GM19372 (cell line): ENCODE measurements around the gene ZNF362.
"Not testable (repeated sequence)": the region's sequence is repeated elsewhere in the genome, so short reads cannot be mapped to it uniquely, and the experiment has no call there.

ENCODE experiments used
- ATAC-seq: cut with Tn5 transposase; IDR thresholded peaks from one replicate; pipeline ENCODE4 v1.9.1; 2021; ENCODE audit warnings: mild to moderate bottlenecking, low read depth, moderate library complexity; ENCODE audit not compliant: unreplicated experiment

Gene ZNF362

DNA sequence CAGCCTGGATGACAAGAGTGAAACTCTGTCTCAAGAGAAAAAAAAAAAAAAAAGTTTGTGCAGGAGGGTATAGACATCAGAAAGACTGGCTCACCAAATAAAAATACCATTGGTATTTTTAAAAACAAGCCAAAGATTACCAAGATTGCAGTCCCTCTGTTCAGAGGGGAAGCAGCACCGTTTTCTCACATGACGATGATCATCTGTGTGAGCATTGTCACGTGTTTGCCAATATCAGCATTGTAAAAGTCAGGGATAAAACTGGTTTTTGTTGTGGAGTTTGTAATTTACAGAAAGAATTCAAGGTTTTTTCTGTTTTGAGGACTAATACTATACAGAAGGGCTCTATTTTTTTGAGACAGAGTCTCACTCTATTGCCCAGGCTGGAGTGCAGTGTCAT lies 26.5 kb downstream of the ZNF362 start:
- ATAC-seq = no peak

DNA sequence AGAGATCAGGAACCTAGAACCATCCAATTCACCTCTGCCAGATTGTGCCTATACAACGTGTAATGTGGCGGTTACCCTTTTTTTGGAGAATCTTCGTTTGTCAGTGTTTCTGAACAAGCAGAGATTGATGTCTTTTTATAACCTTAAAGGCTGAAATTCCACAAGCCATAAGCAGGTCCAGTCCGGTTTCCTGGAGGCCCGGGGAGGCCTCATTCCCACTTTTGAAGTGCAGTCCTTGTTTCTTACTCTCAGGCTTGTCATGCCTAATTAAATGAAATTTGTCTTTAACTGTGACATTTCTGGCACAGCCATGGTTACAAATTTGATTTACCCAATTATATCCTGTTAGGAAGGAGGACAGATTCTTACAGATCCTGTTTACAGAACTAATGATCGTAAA lies 27.8 kb downstream of the ZNF362 start:
- no peak for ATAC-seq

DNA sequence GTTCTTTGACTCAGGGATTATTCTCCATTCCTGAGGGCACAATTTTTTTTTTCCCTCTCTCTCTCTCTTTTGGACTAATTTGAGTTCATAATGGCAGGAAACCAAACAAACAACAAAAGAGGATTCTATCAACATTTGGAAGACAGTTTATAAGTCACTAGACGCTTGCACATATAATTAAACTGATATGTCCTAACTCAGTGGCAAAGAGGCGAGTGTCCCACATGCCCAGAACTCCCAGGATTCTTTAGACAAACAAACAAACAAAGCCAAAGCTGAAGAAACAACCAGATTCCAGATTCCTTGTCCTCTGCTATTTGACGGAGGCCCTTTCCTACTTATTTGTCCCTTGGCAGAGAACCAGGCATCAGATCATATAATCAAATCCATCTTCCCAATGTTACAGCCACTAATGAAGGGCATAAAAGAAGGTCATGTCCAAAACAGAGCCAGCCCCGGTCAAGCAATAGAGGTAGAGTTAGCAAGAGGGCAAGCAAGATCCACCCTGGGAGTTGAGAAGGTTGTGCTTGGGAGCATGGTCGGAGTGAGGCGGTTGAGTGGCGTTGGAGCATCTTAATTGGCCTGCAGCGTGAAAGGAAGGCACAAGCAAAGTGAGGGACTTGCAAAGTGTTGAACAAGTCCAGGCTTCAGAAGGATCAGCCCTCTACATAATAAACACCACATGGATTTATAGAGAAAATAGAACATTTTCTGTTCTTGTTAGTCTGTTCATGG lies 30.3 kb downstream of the ZNF362 start:
- ATAC-seq = no peak

DNA sequence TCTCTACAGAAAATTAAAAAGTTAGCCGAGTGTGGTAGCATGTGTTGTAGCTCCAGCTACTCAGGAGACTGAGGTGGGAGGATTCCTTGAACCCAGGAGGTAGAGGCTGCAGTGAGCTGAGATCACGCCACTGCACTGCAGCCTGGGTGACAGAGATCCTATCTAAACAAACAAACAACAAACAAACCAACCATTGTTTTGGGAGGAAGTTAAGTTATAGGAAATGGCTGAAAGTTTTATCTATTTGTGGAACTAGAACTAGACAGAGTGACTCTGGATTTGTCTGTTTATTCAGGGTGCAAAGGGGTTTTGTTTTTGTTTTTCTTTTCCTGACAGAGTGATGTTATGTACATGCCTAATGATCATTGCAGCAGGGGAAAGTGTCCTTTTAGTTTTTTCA lies 31.0 kb downstream of the ZNF362 start:
- ATAC-seq = no peak

DNA sequence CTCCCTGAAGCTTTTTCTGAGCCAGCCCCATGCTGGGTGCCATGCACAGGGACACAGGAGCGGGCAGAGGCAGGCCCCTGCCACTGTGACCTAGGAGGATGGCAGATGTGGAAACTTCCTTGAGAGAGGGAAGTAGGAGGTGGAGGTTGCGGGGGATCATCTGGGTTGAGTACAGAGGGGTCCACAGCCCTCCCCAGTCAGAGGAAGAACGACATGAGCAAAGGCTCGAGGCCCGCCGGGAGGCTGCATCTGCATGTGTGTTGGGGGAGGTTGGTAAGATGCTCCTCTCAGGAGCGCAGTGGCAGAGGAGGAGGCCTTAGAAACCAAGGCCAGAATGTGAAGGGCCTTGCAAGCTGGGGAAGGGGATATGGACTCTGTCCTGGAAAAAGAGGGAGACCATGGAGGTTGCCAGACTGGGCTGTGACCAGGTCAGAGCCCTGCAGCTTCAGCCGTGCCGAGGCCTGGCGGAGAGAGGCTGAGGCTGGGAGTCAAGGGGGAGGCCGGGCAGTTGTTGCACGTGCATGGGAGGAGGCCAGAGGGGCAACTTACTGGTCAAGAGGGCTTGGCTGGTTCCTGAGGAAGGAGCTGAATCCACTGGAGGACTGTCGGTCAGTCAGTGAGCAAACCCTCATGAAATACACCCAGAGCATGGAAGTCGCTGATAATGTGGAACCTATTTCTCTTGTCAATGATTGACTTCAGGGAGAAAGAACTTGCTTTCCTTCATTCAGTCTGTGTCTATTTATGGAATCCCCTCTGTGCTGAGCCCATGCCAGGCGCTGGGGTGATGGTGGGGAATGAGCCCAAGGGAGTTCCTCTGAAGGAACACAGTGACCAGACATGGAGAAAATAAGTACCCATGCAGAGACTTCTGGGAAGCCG lies 32.9 kb downstream of the ZNF362 start:
- ATAC-seq = no peak

DNA sequence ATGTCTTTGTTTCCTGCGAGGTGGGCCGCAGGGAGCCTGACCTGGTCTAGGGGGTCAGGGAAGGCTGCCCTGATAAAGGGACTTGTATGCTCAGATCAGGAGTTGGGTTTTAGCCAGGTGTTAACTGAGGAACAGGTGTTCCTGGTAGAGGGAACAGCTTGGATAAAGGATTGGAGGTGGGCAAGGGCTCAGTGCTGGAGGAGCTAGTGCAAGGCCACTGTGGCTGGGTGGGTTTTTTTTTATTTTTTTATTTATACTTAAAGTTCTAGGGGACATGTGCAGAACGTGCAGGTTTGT lies 33.5 kb downstream of the ZNF362 start:
- no peak for ATAC-seq

DNA sequence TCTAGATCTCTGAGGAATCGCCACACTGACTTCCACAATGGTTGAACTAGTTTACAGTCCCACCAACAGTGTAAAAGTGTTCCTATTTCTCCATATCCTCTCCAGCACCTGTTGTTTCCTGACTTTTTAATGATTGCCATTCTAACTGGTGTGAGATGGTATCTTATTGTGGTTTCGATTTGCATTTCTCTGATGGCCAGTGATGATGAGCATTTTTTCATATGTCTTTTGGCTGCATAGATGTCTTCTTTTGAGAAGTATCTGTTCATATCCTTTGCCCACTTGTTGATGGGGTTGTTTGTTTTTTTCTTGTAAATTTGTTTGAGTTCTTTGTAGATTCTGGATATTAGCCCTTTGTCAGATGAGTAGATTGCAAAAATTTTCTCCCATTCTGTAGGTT lies 34.3 kb downstream of the ZNF362 start:
- ATAC-seq = not testable (repeated sequence)

DNA sequence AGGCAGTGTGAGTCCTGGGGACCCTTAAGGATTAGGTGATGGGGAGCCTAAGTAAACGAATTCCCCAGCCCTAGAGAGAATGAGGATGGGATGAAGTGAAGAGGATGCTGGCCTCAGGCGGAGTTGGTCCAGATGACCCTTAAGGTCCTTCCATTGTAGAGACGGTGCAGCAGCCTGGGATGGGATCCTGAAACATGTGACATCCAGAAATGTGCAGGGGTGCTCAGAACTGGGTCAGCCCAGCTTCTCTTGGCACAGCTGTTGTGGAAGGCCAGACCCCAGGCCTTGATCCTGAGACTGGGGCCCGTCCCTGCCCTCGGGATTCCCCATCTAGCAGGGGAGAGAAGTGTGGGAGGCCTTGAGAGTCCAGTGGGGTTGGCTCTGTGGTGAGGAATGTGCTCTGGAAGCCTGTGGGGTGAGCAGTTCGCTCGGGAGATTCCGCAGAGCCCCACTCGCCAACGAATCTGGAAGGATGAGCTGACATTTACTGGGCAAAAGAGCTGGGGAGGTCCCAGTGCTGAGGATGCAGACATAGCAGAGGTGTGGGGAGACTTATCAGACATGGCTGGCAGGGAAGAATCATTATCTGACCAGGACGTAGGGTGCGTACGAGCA lies 36.5 kb downstream of the ZNF362 start:
- ATAC-seq = no peak

DNA sequence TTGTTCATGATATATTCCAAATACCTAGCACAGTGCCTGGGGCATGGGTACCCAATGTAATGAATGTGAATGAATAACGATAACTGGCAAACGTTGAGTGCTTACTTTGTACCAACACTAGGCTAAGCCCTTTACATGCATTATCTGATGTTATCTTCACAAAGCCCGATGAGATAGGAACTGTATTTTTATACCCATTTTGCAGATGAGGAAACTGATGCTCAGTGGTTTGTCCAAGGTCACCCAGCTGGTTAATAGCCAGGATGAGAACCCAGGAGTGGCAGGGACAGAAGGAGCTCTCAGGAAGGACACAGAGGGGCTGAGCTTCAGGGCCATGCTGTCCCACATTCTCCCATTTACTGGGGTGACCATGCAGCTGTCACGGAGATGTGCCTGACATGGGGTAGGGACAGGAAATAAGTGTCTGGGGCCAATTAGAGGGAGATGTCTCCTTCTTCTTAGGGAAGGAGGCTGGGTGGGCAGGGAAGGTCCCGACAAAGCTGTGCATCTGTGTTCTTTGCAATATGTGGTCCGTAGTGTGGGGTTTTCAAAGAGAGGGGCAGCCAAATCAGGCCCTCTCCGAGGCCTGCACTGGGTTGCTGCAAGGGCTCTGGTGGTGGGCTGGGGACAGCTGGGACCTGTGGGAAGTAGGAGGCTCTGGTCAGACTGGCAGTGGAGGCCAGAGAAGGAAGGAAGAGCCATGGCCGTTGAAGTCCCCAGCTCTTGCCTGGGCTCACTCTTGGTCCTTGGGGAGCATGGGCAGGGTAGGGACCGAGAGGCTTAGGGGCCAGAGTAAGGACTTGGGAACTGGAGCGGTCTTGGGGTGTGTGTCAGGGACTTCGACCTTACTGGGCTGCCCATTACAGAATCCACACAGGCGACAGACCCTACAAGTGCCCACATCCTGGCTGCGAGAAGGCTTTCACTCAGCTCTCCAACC lies 38.0 kb downstream of the ZNF362 start:
- ATAC-seq = no peak

DNA sequence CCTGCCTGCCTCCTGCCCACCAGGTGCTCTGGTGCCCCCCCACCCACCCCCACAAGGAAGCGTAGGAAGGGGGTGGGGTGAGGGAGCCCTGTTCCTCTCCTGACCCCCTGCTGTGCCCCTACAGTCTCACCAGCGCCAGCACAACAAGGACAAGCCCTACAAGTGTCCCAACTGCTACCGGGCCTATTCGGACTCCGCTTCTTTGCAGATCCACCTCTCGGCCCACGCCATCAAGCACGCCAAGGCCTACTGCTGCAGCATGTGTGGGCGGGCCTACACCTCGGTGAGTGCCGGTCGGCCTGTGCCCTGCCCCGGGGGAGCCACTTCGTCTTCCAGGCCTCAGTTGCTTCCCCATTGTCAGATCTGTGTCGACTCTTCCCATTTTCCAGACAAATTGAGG lies 38.7 kb downstream of the ZNF362 start:
- no peak for ATAC-seq

DNA sequence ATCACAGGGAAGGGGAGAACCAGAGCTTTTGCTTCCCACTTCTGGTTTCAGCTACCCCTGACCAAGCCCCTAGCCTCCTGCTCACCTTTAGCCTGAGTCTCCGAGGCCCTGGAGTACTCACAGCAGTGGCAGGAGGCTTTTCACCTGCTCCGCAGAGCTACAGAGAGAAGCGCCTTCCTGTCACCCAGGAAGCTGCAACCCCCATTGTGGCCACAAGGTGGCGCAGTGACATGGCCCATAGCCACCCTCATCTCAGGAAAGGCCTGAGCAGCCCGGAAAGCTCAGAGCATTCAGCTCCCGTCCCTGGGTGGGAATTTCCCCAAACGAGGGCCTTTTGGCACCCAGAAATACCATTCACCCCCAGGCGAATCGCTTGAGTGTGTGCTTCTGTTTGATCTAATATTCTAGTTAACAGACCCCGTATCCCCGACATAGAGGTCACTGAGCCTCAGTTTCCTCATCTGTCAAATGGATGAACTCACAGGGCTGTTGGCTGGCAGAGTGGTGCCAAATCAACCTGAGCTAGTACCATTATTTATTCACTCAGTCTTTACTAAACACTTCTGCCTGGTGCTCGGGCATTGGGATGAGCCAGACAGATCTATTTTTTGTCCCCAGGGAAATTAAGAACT lies 39.3 kb downstream of the ZNF362 start:
- ATAC-seq = no peak

DNA sequence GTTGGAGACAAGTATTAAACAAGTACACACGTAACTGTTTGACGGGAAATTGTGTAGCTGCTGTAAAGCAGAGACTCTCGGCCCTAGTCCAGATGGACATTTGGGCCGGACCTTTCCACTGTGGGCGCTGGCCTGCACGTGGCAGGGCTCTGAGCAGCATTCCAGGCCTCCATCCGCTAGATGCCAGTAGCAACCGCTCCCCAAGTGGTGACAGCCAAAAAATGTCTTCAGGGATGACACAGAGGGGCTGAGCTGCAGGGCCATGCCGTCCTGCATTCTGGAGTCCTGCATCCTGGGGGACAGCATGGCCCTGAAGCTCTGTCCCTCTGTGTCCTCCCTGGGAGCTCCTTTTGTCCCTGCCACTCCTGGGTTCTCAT lies 39.8 kb downstream of the ZNF362 start:
- no peak for ATAC-seq

DNA sequence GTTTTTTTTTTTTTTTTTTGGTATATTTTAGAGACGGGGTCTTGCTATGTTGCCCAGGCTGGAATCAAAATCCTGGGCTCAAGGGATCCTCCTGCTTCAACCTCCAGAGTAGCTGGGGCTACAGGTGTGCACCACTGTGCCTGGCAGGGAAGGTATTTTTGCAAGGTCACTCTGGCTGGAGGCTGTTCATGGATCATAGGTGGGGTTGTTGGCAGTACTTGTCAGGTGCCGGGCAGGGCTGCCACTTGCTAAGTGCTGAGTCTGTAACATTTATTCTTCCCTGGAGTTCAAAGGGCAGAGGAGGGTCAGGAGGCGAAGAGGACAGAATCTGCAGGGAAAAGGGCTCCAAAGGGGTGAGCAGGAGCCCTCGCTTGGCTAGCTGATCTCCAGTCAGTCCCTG lies 40.5 kb downstream of the ZNF362 start:
- no peak for ATAC-seq

DNA sequence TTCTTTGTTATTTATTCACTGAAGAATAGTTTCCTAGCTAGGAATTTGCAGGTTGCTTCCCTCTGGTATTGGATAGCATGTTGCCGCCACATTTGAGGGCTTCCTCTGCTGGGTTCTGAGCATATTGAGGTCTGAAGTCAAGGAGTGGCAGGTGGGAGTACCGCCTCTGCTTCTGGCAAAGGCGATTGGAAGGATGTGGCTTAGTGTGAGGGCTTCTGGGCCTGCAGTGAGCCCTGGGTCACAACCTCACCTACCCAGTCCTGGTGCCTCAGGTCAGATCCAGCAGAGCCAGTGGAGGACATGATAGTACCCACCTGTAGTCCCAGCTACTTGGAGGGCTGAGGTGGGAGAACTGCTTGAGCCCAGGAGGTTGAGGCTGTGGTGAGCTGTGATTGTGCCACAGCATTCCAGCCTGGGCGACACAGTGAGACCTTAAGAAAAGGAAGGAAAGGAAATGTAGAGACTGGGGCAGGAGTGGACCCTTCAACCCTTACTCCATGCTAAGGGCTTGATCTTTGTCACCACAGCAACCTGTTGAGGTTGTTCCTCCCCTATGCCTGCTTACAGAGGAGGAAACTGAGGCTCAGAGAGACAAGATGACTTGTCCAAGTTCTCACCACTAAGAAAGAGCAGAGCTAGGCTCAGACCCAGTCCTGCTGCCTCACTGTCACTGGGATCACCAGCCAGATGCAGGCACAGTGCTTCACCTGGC lies 41.8 kb downstream of the ZNF362 start:
- no peak for ATAC-seq

DNA sequence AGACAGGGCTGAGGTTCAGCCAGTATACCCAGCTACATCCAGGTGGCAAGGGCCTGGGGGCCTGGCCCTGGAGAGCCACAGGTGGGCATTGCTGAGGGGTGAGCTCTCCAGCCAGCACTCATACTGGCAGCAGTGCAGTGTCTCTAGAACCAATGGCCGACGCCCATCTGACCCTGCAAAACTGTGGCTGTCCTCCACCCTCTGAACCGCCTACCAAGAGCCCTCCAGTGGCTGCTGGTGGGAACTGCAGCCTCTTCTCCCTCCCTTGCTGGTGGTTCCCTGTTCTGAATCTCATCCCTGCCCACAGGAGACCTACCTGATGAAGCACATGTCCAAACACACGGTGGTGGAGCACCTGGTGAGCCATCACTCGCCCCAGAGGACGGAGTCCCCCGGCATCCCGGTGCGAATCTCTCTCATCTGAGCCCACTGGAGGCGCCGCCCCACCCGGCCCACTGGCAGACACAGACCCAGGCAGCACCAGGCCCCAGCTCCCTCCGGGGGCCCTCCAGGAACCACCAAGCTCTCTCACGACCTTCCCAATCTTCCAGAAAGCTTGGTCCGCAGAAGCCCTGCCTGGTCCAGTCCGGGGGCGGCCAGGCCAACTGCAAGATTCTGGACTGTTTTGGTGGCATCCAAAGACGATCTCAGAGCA lies 42.5 kb downstream of the ZNF362 start:
- ATAC-seq = no peak

DNA sequence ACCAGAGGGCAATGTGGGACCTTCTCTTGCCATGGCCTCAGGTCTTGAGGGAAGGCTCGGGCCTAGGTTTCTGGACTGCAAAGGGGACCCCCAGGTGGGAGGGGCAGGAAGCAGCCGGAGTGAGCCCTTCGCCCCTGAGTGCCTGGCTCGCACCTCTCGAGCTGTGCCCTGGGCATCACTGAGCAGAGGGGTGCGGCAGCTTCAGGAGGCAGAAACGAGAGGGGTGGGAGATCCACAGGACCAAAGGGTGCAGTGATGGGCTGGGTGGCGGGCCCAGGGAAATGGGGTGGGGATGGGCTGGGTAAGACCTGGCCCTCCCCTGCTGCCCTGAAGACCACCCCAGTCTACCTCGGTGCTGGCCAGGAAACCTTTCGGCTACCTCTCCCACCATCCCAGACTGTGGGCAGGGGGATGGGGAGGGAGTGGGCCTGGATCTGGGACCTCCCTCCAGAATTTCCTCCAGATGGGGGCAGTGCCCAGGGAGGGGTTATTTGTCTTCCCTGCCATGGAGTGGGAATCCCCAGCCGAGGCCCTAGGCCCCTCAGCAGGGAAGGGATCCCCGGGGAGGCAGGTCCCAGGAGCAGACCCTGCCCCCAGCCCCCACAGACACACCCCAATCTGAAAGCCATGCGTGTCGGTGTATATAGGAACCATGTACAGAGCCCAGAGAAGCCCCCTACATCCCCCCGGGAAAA lies 43.3 kb downstream of the ZNF362 start:
- no peak for ATAC-seq

DNA sequence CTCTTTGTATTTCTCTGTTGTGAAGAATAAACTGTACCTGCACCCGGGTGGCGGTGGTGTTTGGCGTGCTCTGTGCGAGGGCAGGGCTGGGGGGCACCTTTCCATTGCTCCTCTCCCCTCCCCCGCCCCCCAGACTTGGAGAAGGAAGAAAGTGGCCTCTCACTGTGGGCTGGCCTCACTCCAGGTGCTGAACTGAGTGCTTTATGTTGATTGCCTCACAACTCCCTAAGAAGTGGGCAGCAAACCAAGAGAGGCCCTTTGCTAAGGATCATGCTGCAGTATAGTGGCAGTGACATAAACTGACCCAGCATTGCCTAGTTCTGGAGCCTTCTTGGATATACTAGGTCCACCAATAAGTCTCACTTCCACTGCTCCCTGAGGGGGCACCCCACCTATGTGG lies 44.4 kb downstream of the ZNF362 start:
- no peak for ATAC-seq

DNA sequence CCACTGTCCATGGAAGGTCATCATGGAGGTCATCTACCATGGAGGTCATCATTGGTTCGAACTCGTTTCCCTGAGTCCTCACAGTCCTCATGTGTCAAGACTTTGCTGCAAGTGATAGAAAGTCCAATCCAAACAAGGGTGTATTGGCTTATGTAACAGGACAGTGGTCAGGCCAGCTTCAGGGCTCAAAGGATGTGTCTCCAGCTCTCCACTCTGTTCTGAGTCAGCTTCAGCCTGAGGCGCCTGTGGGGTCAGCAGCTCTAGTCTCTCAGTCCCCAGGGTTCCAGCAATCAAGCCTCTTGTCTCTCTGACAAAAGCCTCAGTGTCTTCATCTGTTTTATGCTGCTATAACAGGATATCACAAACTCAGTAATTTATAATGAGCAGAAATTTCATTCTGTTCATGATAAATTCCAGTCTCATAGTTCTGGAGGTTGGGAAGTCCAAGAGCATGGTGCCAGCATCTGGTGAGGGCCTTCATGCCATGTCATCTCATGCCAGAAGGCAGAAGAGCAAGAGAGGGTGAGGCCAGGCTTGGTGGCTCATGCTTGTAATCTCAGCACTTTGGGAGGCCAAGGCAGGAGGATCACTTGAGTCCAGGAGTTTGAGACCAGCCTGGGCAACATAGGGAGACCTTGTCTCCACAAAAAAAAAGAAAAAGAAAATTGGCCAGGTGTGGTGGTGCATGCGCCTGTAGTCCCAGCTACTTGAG lies 45.1 kb downstream of the ZNF362 start:
- ATAC-seq = no peak
